ENCODE data around the gene CCSER2.
"Not testable (repeated sequence)": the region's sequence is repeated elsewhere in the genome, so short reads cannot be mapped to it uniquely, and the experiment has no call there.

The CCSER2 gene

DNA sequence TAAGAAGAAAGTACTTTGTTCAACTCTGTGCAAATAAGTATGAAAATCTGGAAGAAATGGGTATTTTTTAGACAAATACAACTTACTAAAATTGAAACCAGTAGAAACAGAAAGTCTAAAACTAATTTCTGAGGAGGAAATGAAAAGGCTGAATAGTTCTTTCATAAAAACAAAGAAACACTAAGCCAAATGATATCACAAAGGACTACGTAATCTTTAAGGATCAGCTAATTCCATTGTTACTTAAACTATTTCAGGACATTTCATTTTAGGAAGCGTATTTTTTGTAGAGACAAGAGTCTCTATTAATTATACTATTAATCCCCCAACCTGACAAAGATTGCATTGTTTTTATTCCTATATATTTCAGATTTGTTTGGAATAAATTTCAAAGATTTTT lies 11.2 kb upstream of the CCSER2 start:
- DNase-seq: peak in 1 of 3 donors; percentile 89

GRCh38 chr10:84321902-84322301 lies 6.5 kb upstream of the CCSER2 start:
- DNase-seq: no peak

DNA sequence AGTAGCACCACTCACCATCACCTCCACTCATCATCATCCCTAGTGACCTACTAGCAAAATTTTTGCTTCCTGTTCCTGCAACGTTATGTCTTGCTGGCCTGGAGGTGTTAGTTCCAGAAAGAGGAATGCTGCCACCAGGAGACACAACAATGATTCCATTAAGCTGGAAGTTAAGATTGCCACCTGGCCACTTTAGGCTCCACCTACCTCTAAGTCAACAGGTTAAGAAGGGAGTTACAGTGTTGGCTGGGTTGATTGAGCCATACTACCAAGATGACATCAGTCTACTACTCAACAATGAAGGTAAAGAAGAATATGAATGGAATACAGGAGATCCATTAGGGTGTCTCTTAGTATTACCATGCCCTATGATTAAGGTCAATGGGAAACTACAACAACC lies 4.8 kb upstream of the CCSER2 start:
- DNase-seq: not testable (repeated sequence)

GRCh38 chr10:84326995-84327394 lies 1.4 kb upstream of the CCSER2 start:
- not testable (repeated sequence) for DNase-seq

DNA sequence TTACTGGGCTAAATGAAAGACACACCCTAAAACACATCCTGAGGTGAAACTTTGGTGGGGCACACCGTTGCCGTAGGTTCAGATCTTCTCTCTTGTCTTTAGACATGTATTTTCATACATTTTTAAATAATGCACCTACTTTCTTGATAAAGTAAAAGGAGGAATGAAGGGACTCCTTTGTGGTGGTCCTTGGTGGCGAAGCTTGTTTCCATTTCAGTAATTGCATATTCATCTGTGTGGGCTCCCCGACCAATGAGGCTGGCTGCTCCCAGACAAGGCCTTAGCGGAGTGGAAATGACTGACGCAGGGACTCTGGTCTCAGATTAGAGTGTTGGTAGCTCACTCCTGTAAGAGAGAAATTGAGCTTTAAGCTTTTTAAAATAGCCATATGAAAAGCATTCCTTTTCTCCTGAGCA lies 815 bp downstream of the CCSER2 start:
- peak; percentile 52 to 75 (median 66) for DNase-seq

DNA sequence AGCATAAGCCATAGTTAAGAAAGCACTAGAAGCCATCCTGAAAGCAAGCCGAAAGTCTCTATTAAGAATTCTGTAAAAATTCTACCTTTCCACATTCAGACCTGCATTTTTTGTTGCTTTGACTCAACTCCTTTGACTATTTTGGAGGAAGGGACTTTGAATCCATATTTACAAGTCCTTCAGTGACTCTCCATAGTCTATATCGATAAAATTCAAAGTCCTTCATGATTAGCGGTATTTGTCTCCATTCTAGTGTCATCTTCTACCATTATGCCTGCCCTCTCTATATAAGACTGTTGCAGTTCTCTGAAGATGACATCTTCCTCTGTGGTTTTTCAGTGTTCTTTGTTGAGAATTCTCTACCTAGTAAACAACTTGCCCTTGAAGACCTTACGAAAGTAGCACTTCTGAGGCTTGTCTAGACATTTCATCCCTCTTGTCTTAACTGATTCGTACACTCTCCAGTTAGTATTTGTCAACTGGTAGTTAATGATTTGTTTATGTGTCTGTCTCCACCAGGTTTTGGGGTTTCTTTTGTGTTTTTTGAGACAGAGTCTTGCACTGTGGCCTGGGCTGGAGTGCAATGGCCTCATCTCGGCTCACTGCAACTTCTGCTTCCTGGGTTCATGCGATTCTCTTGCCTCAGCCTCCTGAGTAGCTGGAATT lies 1.7 kb downstream of the CCSER2 start:
- DNase-seq: no peak

DNA sequence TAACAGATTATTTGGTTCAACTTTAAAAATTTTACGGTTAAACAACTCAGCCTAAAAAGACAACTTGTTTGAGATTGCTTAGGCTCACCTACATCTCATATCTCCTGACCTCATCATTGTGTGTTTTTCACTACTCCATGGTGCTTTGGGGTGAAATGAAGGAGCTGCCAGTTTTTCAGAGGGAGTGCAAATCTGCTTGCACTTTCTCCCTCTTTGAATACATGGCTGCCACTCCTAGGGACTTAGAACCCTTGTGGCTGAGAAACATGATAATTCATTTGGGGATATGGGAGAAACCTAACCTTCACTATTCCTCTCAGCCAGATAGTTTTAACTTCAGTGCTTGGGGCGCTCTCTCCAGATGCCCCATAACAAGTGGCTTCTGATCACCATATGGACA lies 2.7 kb downstream of the CCSER2 start:
- DNase-seq: no peak

- DNase-seq: peak; percentile 33 to 45 (median 38)
Observed at GRCh38 chr10:84333864-84334451, 5.6 kb downstream of the CCSER2 start.

- DNase-seq: no peak
Observed at GRCh38 chr10:84334811-84335210, 6.4 kb downstream of the CCSER2 start.

GRCh38 chr10:84335516-84335915 lies 7.1 kb downstream of the CCSER2 start:
- DNase-seq: peak; percentile 30 to 53 (median 46)

DNA sequence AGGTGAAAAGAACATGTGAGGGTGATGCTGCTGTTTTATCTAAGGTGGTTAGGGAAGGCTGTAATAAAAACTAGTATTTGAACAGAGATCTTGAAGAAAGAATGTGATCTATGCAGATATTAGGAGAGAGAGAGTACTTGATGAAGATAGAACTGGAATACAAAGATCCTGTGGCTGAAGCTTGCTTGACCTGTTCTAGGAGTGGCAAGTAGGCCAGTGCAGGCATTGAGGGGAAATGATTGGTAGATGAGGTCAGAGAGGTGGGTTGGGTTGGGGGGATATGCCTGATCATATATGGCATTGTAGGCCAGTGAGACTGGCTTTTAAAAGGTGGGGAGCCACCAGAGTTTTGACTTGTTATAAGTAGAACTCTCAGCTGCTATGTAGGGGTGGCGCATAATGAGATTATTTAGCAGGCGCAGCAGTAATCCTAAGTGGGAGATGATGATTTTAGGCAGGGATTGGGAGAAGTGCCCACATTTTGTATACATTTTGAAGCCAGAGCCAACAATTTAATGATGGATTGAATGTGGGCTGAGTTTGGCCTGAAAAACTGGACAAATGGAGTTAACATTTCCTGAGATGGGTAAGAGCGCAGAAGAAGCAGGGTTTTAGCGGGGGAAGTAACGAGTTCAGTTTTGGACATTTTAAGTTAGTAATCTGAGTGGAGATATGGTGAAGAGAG lies 8.2 kb downstream of the CCSER2 start:
- no peak for DNase-seq

GRCh38 chr10:84337199-84337598 lies 8.8 kb downstream of the CCSER2 start:
- peak; percentile 19 to 57 (median 39) for DNase-seq

- no peak for DNase-seq
Observed at GRCh38 chr10:84339025-84339424, 10.6 kb downstream of the CCSER2 start.

GRCh38 chr10:84340187-84340586 lies 11.8 kb downstream of the CCSER2 start:
- no peak for DNase-seq

DNA sequence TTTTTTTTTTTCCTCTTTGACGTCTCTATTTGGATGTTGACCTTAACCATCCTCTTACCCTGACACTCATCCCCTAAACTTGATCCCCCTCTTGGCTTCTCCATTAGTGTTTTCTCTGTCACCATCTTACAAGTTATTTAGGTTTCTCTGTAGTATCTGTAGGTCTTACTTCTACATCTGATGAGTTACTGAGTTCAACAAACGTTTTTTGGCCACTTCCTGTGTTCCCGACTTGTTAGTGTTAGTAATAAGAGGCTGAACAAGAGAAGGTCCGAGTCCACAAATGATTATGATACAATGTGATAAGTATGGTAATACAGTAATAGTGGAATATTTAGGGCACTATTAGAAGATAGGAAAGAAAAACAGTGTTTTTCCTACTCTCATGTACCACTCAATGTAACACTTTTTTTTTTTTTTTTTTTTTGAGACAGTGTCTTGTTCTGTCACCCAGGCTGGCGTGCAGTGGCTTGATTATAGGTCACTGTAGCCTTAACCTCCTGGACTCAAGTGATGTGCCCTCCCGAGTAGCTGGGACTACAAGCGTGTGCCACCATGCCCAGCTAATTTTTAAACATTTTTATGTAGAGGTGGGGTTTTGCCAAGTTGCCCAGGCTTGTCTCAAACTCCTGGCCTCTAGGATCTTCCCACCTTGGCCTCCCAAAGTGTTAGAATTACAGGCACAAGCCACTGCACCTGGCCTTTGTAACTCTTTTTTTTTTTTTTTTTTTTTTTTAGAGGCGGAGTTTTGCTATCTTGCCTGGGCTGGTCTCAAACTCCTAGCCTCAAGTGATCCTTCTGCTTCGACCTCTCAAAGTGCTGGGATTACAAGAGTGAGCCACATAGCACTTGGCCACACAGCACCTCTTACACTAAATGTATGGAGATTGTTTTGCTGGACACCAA lies 12.5 kb downstream of the CCSER2 start:
- DNase-seq: no peak

- DNase-seq: no peak
Observed at GRCh38 chr10:84341538-84341856, 13.1 kb downstream of the CCSER2 start.

DNA sequence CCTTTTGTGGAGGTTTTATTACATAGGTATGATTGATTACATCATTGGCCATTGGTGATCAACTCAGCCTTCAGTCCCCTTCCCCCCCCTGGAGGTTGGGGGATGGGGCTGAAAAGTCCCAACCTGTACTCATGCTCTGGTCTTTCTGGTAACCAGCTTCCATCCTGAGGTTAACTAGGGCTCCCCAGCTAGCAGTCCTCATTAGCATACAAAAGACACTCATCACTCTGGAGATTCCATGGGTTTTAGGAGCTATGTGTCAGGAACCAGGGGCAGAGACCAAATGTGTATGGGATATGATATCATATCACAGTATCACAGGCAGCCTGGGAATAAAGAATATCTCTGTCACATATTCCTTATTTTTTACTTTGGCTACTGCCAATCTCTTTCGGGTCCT lies 13.6 kb downstream of the CCSER2 start:
- peak; percentile 33 to 68 (median 46) for DNase-seq

DNA sequence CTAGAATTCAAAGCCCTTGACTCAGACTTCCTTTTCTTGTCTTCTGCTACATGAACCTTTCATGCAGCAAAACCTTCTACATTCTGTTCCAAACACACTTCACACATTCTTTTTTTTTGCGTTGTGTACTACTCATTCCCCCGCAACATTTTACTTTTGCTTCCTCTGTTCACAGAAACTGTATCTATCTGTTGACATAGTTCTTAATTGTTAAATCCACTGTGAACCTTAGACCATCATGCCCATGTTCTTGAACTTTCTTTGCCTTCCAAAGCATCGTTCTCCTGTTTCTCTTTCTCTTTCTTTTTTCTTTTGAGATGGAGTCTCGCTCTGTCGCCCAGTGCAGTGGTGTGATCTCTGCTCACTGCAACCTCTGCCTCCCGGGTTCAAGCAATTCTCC lies 14.2 kb downstream of the CCSER2 start:
- no peak for DNase-seq

DNA sequence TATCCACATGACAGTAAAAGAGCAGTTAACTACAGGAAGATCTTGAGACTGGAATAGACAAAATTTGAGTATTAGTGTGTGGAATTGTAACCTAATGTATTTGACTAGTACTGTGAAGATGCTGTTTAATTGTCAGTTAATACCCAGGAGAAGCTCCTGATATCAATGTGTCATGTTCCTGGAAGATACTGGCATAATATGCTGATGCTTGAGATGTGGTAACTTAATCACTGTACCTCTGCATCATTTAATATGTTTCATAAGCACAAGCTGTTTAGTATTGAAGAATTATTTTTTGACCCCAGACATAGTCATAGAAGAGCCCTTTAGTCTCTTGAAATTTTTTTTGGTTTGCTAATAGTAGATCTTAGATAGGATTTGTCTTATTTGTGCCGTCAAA lies 15.4 kb downstream of the CCSER2 start:
- peak in 1 of 3 donors; percentile 28 for DNase-seq

DNA sequence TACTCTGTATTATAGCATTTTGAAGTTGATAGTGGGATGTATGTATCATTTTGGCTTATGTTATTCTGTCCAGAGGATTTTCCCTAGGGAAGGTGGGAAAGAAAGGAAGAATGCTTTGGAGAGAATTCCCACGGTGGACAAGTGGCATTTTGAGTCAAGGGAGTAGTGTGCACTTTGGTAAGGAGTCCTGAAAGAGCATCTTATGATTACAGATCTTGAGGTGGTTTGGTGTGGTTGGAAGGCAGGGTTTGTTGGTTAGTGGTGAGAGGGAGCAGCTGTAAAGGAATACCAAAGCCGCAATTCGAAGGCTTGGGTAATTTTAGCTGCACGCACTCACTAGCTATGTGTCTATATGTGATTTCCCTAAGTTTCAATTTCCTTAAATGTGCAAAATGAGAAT lies 16.1 kb downstream of the CCSER2 start:
- peak; percentile 19 to 37 (median 30) for DNase-seq

DNA sequence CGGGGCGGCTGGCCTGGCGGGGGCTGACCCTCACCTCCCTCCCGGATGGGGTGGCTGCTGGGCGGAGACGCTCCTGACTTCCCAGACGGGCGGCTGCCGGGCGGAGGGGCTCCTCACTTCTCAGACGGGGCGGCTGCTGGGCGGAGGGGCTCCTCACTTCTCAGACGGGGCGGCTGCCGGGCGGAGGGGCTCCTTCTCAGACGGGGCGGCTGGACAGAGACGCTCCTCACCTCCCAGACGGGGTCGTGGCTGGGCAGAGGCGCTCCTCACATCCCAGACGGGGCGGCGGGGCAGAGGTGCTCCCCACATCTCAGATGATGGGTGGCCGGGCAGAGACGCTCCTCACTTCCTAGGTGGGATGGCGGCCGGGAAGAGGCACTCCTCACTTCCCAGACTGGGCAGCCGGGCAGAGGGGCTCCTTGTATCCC lies 19.2 kb downstream of the CCSER2 start:
- not testable (repeated sequence) for DNase-seq

GRCh38 chr10:84348447-84348846 lies 20.1 kb downstream of the CCSER2 start:
- no peak for DNase-seq

DNA sequence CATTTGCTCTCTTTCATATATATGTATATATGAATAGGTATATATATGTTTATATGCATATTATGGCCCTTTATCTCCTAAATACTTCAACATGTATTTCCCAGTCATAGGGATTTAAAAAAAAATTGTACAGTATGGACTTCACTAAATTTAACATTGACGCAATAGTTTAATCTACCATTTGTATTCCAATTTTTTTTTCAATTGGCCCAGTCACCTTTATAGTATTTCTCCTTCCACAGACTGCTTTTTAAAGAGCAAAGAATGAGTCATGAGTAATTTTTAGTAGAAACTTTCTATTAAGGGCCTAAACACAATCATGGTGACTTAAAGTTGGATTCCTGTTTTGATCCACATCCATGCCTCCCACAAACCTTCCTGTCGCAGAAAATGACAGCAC lies 20.5 kb downstream of the CCSER2 start:
- no peak for DNase-seq

Measured in suppressor macrophage treated with lipopolysaccharide for 1 hour (primary cell).